CD4-positive, alpha-beta T cell (primary cell): ENCODE measurements around the gene PHYHIPL. TPM values are rescaled to one million over a fixed set of nuclear protein-coding genes. Genes with fewer than 3 reads are reported as not detected.
"Not testable (repeated sequence)": the region's sequence is repeated elsewhere in the genome, so short reads cannot be mapped to it uniquely, and the experiment has no call there.

Experiments
- ATAC-seq: fragments of 200-7000 bp; cut with Tn5 transposase; one replicate; pipeline ENCODE4 v1.10.0; 2022; ENCODE audit warnings: mild to moderate bottlenecking; ENCODE audit not compliant: poor library complexity
- CTCF ChIA-PET: fragments of 350-600 bp; sonication (Branson Sonifier 250); formaldehyde crosslinking; loops from one replicate; lab custom pipeline; 2021; ENCODE audit warnings: antibody characterized with exemption, inconsistent platforms; lab: Charles Lee
- POLR2A ChIA-PET: fragments of 350-600 bp; sonication (Branson Sonifier 250); formaldehyde crosslinking; loops from one replicate; lab custom pipeline; 2021; ENCODE audit warnings: antibody characterized with exemption, inconsistent platforms; lab: Charles Lee
- DNase-seq, 14 experiments: peaks; one replicate each; pipeline ENCODE4 v3.0.0-alpha.2; 2013 to 2020; ENCODE audit warnings: mixed read lengths in 2 of 14
- H3K27ac ChIP-seq, 2 donors: one replicate each; pipeline versions ENCODE4 v1.5.1 to v1.7.0; 2013; ENCODE audit warnings: low read length in 2 of 2, low read depth in 1 of 2, mild to moderate bottlenecking in 1 of 2
- H3K27me3 ChIP-seq, 2 experiments: 1 replicate in 1 of 2; 2 replicates in 1 of 2; pipeline versions ENCODE4 v1.6.1 to v1.7.0; 2013; ENCODE audit warnings: low read length in 2 of 2, control low read depth in 1 of 2, mild to moderate bottlenecking in 1 of 2, moderate library complexity in 1 of 2; ENCODE audit not compliant: insufficient read depth in 2 of 2, control insufficient read depth in 1 of 2
- H3K36me3 ChIP-seq: one replicate; pipeline ENCODE4 v1.6.1; 2013; ENCODE audit warnings: low read length, control low read depth; ENCODE audit not compliant: insufficient read depth
- H3K4me1 ChIP-seq: one replicate; pipeline ENCODE4 v1.6.1; 2013; ENCODE audit warnings: low read length, control low read depth; ENCODE audit not compliant: insufficient read depth
- H3K4me3 ChIP-seq: one replicate; pipeline ENCODE4 v1.5.1; 2013; ENCODE audit warnings: mild to moderate bottlenecking, low read length, moderate library complexity
- H3K9me3 ChIP-seq, 2 experiments: 1 replicate in 1 of 2; 2 replicates in 1 of 2; pipeline versions ENCODE4 v1.6.1 to v1.7.0; 2013; ENCODE audit warnings: low read length in 2 of 2, mild to moderate bottlenecking in 2 of 2, control low read depth in 1 of 2, moderate library complexity in 1 of 2; ENCODE audit not compliant: control insufficient read depth in 1 of 2, insufficient read depth in 1 of 2
- H3K27ac Mint-ChIP-seq: one replicate; pipeline ENCODE4 v1.8.0; 2020; ENCODE audit warnings: mixed read lengths
- H3K27me3 Mint-ChIP-seq: one replicate; pipeline ENCODE4 v1.8.0; 2021; ENCODE audit warnings: mixed read lengths
- H3K36me3 Mint-ChIP-seq: one replicate; pipeline ENCODE4 v1.8.0; 2021; ENCODE audit warnings: low read depth, mixed read lengths
- H3K4me1 Mint-ChIP-seq: one replicate; pipeline ENCODE4 v1.8.0; 2021; ENCODE audit warnings: low read depth, mixed read lengths
- H3K4me3 Mint-ChIP-seq: one replicate; pipeline ENCODE4 v1.8.0; 2020; ENCODE audit warnings: mild to moderate bottlenecking, mixed read lengths
- H3K9me3 Mint-ChIP-seq: one replicate; pipeline ENCODE4 v1.8.0; 2020; ENCODE audit warnings: mixed read lengths
- CTCF ChIP-seq: fragments of 200-600 bp; IDR thresholded peaks from one replicate; pipeline ENCODE4 v1.8.0; 2022; ENCODE audit warnings: antibody characterized with exemption, mild to moderate bottlenecking
- intact Hi-C, 2 experiments: fragments of 100-400 bp; cut with DNase I in 1 of 2; cut with micrococcal nuclease in 1 of 2; formaldehyde crosslinking; loops; one replicate each; pipeline versions ENCODE4 v1.15.1 to v1.9.0; 2023 to 2025; cut with DNase I, micrococcal nuclease
- total RNA-seq, 174 experiments: library from RNA in 2 of 174; stranded (reverse) in 2 of 174; gene quantifications; one replicate each; pipeline ENCODE4 v1.2.3 and lab custom pipeline; 2021 to 2026

Gene PHYHIPL
- total RNA-seq, 2 experiments from 2014 or later: not detected

GRCh38 chr10:59214160-59214559 is 37.7 kb downstream of the PHYHIPL start:
- Histone ChIP-seq H3K4me3 (no peak overlapping the region), H3K9me3 (no peaks in the 10 kb centered on the region), H3K36me3 (no peaks in the 10 kb centered on the region), H3K27me3 (no peaks in the 10 kb centered on the region), H3K4me1 (no peaks in the 10 kb centered on the region), H3K27ac (no peak overlapping the region)
- H3K36me3 Mint-ChIP-seq: no peaks in the 10 kb centered on the region
- no peaks in the 10 kb centered on the region for H3K27me3 Mint-ChIP-seq
- ATAC-seq (no peak), DNase-seq (no peak)
- no peak overlapping the region for H3K27ac Mint-ChIP-seq
- H3K4me3 Mint-ChIP-seq: no peak overlapping the region
- TF ChIP-seq CTCF: no peak
- no peaks in the 10 kb centered on the region for H3K4me1 Mint-ChIP-seq
- ChIA-PET POLR2A (no interaction called here), CTCF (no interaction called here)
- H3K9me3 Mint-ChIP-seq: peaks cover 3% of the 10 kb centered on the region
- intact Hi-C loops: no loop called here

- H3K36me3 ChIP-seq: no peaks in the 10 kb centered on the region
- H3K9me3 Mint-ChIP-seq: no peaks in the 10 kb centered on the region
- no peaks in the 10 kb centered on the region for H3K4me1 ChIP-seq
- ATAC-seq (no peak), DNase-seq (no peak)
- no peaks in the 10 kb centered on the region for H3K27me3 Mint-ChIP-seq
- POLR2A ChIA-PET: no interaction called here
- CTCF ChIA-PET: no interaction called here
- H3K4me3 ChIP-seq: no peak overlapping the region
- no peaks in the 10 kb centered on the region for H3K9me3 ChIP-seq
- H3K36me3 Mint-ChIP-seq: no peaks in the 10 kb centered on the region
- no peak overlapping the region for H3K27ac Mint-ChIP-seq
- H3K27me3 ChIP-seq: no peaks in the 10 kb centered on the region
- no peak for TF ChIP-seq CTCF
- no peak overlapping the region for H3K4me3 Mint-ChIP-seq
- no peak overlapping the region for H3K27ac ChIP-seq
- H3K4me1 Mint-ChIP-seq: no peaks in the 10 kb centered on the region
- intact Hi-C loops: no loop called here
Observed at GRCh38 chr10:59216178-59216869, 39.9 kb downstream of the PHYHIPL start.

- no peaks in the 10 kb centered on the region for H3K27me3 Mint-ChIP-seq
- no peaks in the 10 kb centered on the region for H3K4me1 ChIP-seq
- no peak overlapping the region for H3K4me3 ChIP-seq
- H3K9me3 Mint-ChIP-seq: no peaks in the 10 kb centered on the region
- intact Hi-C loops: no loop called here
- no peak overlapping the region for H3K4me3 Mint-ChIP-seq
- ATAC-seq (no peak), DNase-seq (no peak)
- no peaks in the 10 kb centered on the region for H3K27me3 ChIP-seq
- H3K36me3 ChIP-seq: no peaks in the 10 kb centered on the region
- no peaks in the 10 kb centered on the region for H3K9me3 ChIP-seq
- ChIA-PET POLR2A (no interaction called here), CTCF (no interaction called here)
- no peaks in the 10 kb centered on the region for H3K36me3 Mint-ChIP-seq
- no peak overlapping the region for H3K27ac Mint-ChIP-seq
- no peak for TF ChIP-seq CTCF
- H3K4me1 Mint-ChIP-seq: no peaks in the 10 kb centered on the region
- no peak overlapping the region for H3K27ac ChIP-seq
Observed at GRCh38 chr10:59222788-59223187, 46.3 kb downstream of the PHYHIPL start.

- DNase-seq: not testable (repeated sequence)
Observed at GRCh38 chr10:59223597-59223996, 47.2 kb downstream of the PHYHIPL start.

More at GRCh38 chr10:59223597-59223996, 47.2 kb downstream of the PHYHIPL start:
- H3K9me3 Mint-ChIP-seq, H3K4me1 Mint-ChIP-seq, POLR2A ChIA-PET, H3K36me3 ChIP-seq, CTCF ChIA-PET, H3K4me1 ChIP-seq, H3K4me3 Mint-ChIP-seq, H3K27me3 ChIP-seq, H3K27ac Mint-ChIP-seq, H3K9me3 ChIP-seq, ATAC-seq, H3K36me3 Mint-ChIP-seq, H3K27ac ChIP-seq, intact Hi-C loops, H3K4me3 ChIP-seq, H3K27me3 Mint-ChIP-seq: not testable (repeated sequence)
